ENCODE measurements around the gene GPR108. TPM values are rescaled to one million over a fixed set of nuclear protein-coding genes. Genes with fewer than 3 reads are reported as not detected.

The GPR108 gene
- total and polyA plus RNA-seq, 2 of the 13 experiments (the other 11 are each of a cell fraction or from before 2014, with no cell fraction given): 36.4 to 63.0 TPM

- TF ChIP-seq ZNF407 (CRISPR knock-in tag; IDR thresholded peaks at IDR 0.05; ENCODE audit: not compliant biosample characterization) (no peak), ZNF335 (CRISPR knock-in tag; IDR thresholded peaks at IDR 0.05) (0 out of 2 replicates have a peak, but pooled peaks have one; percentile 6), HOXD1 (CRISPR knock-in tag; IDR thresholded peaks at IDR 0.05) (no peak), IKZF5 (CRISPR knock-in tag; IDR thresholded peaks at IDR 0.05) (0 out of 2 replicates have a peak, but pooled peaks have one; percentile 30), MAX (IDR thresholded peaks at IDR 0.05) (0 out of 2 replicates have a peak, but pooled peaks have one; percentile 12), STAT5B (CRISPR knock-in tag; IDR thresholded peaks at IDR 0.05) (no peak), ZNF609 (CRISPR knock-in tag; IDR thresholded peaks at IDR 0.05; ENCODE audit: borderline replicate concordance) (no peak), TERF1 (CRISPR knock-in tag; IDR thresholded peaks at IDR 0.05) (no peak), TP53 (CRISPR knock-in tag; conservative IDR thresholded peaks at IDR 0.05) (no peak), KDM6A (CRISPR knock-in tag; IDR thresholded peaks at IDR 0.05; ENCODE audit: low read depth) (no peak), ZZZ3 (CRISPR knock-in tag; IDR thresholded peaks at IDR 0.05; ENCODE audit: borderline replicate concordance) (no peak), CCAR2 (optimal IDR thresholded peaks at IDR 0.05; ENCODE audit: low read depth, low read length) (no peak)
These were observed 3.4 kb upstream of the GPR108 start (continued) for GRCh38 chr19:6740589-6741343.
